Left lung (tissue), 10 donors: ENCODE data around the gene ODF2L. TPM values are rescaled to one million over a fixed set of nuclear protein-coding genes. Genes with fewer than 3 reads are reported as not detected.
A peak's percentile ranks its signal among the peaks of the same experiment; 100 is the strongest.

ENCODE experiments used
- ATAC-seq: fragments of 200-7000 bp; cut with Tn5 transposase; one replicate; pipeline ENCODE4 v1.9.1; 2020; ENCODE audit warnings: moderate library complexity
- DNase-seq, 4 donors: peaks; one replicate each; pipeline ENCODE4 v3.0.0-alpha.2; 2013 to 2020
- H3K27ac ChIP-seq, 2 donors: fragments of 200-600 bp; sonication (generic) in 1 of 2; one replicate each; pipeline versions ENCODE4 v1.5.0 to v1.8.0; 2020 to 2021
- H3K27me3 ChIP-seq, 2 donors: fragments of 200-600 bp; sonication (generic) in 1 of 2; one replicate each; pipeline versions ENCODE4 v1.5.0 to v1.8.0; 2020 to 2021
- H3K36me3 ChIP-seq, 2 donors: fragments of 200-600 bp; sonication (generic) in 1 of 2; one replicate each; pipeline versions ENCODE4 v1.5.0 to v1.8.0; 2020 to 2021
- H3K4me1 ChIP-seq, 2 donors: fragments of 200-600 bp; one replicate each; pipeline ENCODE4 v1.8.0; 2021
- H3K4me3 ChIP-seq, 2 donors: fragments of 200-600 bp; sonication (generic) in 1 of 2; one replicate each; pipeline versions ENCODE4 v1.5.0 to v1.8.0; 2020 to 2021; ENCODE audit warnings: mild to moderate bottlenecking in 1 of 2
- H3K9me3 ChIP-seq, 2 donors: fragments of 200-600 bp; sonication (generic) in 1 of 2; one replicate each; pipeline versions ENCODE4 v1.5.0 to v1.8.0; 2020 to 2021
- CTCF ChIP-seq, 2 donors: fragments of 200-600 bp; sonication (generic) in 1 of 2; IDR thresholded peaks; one replicate each; pipeline versions ENCODE4 v1.5.0 to v1.8.0; 2021; ENCODE audit warnings: antibody characterized with exemption in 2 of 2
- intact Hi-C, 2 donors: fragments of 100-400 bp; cut with DNase I; formaldehyde crosslinking; loops; one replicate each; pipeline versions ENCODE4 v1.11.2 to v1.14.2; 2022
- microRNA-seq, 2 donors: library from miRNA; unstranded; fragments of <30 nt; microRNA quantifications; one replicate each; pipeline ENCODE4, GENCODE V29; 2019
- polyA plus RNA-seq, 6 donors: library from polyadenylated mRNA; unstranded; fragments of 120-200 nt; gene quantifications; one replicate each; pipeline ENCODE4 v1.2.1, GENCODE V29; 2013; ENCODE audit not compliant: insufficient read length in 6 of 6
- total RNA-seq, 2 donors: library from RNA; stranded (reverse); fragmentation: NEBNext Ultra II Directional; extraction: Animal tissue kit (Norgen Biotek cat#: 25700); gene quantifications; one replicate each; pipeline ENCODE4 v1.2.1, GENCODE V29; 2021
- donor health status: DM: no; HTN: yes; CAD: no.
- donor health status: DM: no; HTN: no; CAD: no.

Gene ODF2L
- total and polyA plus RNA-seq, 8 donors: 37.9 to 141 (median 109) TPM

- Histone ChIP-seq H3K27ac (no peak overlapping the region), H3K9me3 (no peaks in the 10 kb centered on the region), H3K4me3 (no peak overlapping the region), H3K36me3 (no peaks in the 10 kb centered on the region), H3K27me3 (no peaks in the 10 kb centered on the region), H3K4me1 (no peaks in the 10 kb centered on the region)
- DNase-seq (no peak), ATAC-seq (no peak)
- no peak for TF ChIP-seq CTCF (IDR thresholded peaks at IDR 0.05)
- intact Hi-C loops: no loop called here
Observed at GRCh38 chr1:86305731-86306130, 90.4 kb downstream of the ODF2L start.

GRCh38 chr1:86303041-86303690, 93.0 kb downstream of the ODF2L start:
- DNase-seq (peak in 2 of 4 donors; percentile 53 to 54), ATAC-seq (no peak)
- H3K36me3 ChIP-seq: no peaks in the 10 kb centered on the region
- peaks cover 0 to 7% of the 10 kb centered on the region in 2 donors for H3K9me3 ChIP-seq
- intact Hi-C loops: no loop called here
- no peaks in the 10 kb centered on the region for H3K27me3 ChIP-seq
- H3K27ac ChIP-seq: no peak overlapping the region
- H3K4me1 ChIP-seq: no peaks in the 10 kb centered on the region
- H3K4me3 ChIP-seq: no peak overlapping the region
- no peak for TF ChIP-seq CTCF (IDR thresholded peaks at IDR 0.05)

Small RNA genes within 50 kb of the gene (microRNA-seq; reads per million reads assigned to microRNA genes)
- 0 reads per million in 2 donors for gene MIR7856

Other genes starting within 250 kb of the ODF2L start
- gene COL24A1, start 239.6 kb downstream of the ODF2L start, total RNA-seq: 1 to 10 TPM in 1 of 2 donors, under 1 TPM in 1; 0.84 to 7.0 TPM
- 10 to 100 TPM; 21.8 to 40.8 (median 31.5) TPM for gene COL24A1, start 239.6 kb downstream of the ODF2L start, polyA plus RNA-seq
- gene CLCA2, start 27.8 kb upstream of the ODF2L start, total RNA-seq: under 1 TPM; 0.38 to 0.42 TPM
- gene CLCA2, start 27.8 kb upstream of the ODF2L start, polyA plus RNA-seq: under 1 TPM; 0.13 to 0.18 (median 0.16) TPM
- not detected for gene CLCA1, start 72.6 kb upstream of the ODF2L start, total RNA-seq
- not detected for gene CLCA1, start 72.6 kb upstream of the ODF2L start, polyA plus RNA-seq
- gene CLCA4, start 150.8 kb upstream of the ODF2L start, total RNA-seq: not detected
- under 1 TPM in 3 of 6 donors, not detected in 3; 0.05 to 0.36 (median 0.23) TPM for gene CLCA4, start 150.8 kb upstream of the ODF2L start, polyA plus RNA-seq